Measurements from ENCODE around the gene PRRG3.

DNA sequence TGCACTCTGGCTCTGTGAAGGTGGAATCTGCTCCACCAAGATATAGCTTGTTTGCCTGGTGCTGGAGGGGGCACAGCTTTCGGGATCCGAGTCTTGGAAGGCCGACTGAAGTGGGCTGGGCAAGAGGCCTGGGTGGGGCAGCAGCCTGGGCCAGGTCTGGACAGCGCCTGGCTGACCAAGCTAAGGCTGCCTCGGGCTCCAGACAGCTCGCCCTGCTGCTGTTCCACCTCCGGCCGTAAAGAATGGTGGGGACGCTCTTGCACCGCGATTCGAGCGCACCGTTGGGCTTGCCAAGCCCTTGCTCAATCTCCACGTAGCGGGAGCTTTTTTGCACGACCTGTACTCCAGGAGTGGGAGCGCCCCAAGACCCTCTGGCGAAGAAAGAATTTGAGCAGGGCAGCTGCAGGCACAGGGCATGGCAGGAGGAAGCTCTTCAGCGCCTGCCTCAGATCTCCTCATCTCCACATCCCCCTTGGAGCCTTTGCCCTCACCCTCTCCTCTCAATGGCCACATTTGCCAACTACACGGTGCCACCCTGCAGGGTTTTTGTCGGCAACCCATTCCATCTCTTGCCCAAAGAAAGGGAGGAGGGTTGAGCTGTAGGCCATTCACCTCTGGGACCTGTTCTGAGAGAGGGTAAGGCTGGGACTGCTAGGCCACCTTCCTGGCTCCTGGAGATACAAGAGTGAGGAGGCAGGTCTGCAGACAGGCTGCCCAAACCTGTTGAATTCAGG, 58.2 kb downstream of the PRRG3 start:
- no peak for TF ChIP-seq EZH2 (IDR thresholded peaks at IDR 0.05)
- no peak for TF ChIP-seq POLR2AphosphoS5 (IDR thresholded peaks at IDR 0.05; ENCODE audit: borderline replicate concordance, low read depth, low read length)

Measured in SK-N-MC (cell line).